ENCODE results near the gene AURKA. TPM values are rescaled to one million over a fixed set of nuclear protein-coding genes. Genes with fewer than 3 reads are reported as not detected.

Gene AURKA
- total and polyA plus RNA-seq, 8 donors = 0.45 to 27.7 (median 6.9) TPM

GRCh38 chr20:56418385-56418861 is 26.4 kb upstream of the AURKA start:
- no peak for DNase-seq
- TF ChIP-seq EP300 (IDR thresholded peaks at IDR 0.05) (no peak), POLR2AphosphoS5 (IDR thresholded peaks at IDR 0.05) (no peak), CTCF (IDR thresholded peaks at IDR 0.05) (no peak), POLR2A (IDR thresholded peaks at IDR 0.05) (no peak)
- H3K4me3 ChIP-seq = no peak overlapping the region
- H3K27me3 ChIP-seq = no peaks in the 10 kb centered on the region
- WGBS, 5 donors = 50 to 71% (median 66%) methylated on average over 11 of the region's 11 CpGs
- H3K36me3 ChIP-seq = peaks cover 0 to 9% (median 0%) of the 10 kb centered on the region in 4 donors
- H3K4me1 ChIP-seq = peaks cover 0 to 21% (median 0%) of the 10 kb centered on the region in 4 donors
- H3K27ac ChIP-seq = peak overlapping the region; percentile 11 to 79 (median 60)
- no peaks in the 10 kb centered on the region for H3K9me3 ChIP-seq
- intact Hi-C loops (cut with DNase I; ENCODE audit: low total_unique reads) = no loop called here

- Histone ChIP-seq H3K36me3 (peaks cover 0 to 9% (median 0%) of the 10 kb centered on the region in 4 donors), H3K4me1 (peaks cover 0 to 16% (median 0%) of the 10 kb centered on the region in 4 donors), H3K9me3 (no peaks in the 10 kb centered on the region), H3K27ac (peak overlapping the region; percentile 11 to 79 (median 60)), H3K4me3 (no peak overlapping the region), H3K27me3 (no peaks in the 10 kb centered on the region)
- 81 to 93% (median 89%) methylated on average over 4 of the region's 4 CpGs for WGBS, 5 donors
- TF ChIP-seq EP300 (IDR thresholded peaks at IDR 0.05) (no peak), CTCF (IDR thresholded peaks at IDR 0.05) (no peak), POLR2AphosphoS5 (IDR thresholded peaks at IDR 0.05) (no peak), POLR2A (IDR thresholded peaks at IDR 0.05) (no peak)
- no peak for DNase-seq
- intact Hi-C loops (cut with DNase I; ENCODE audit: low total_unique reads) = no loop called here
Observed at GRCh38 chr20:56417911-56418310, 25.9 kb upstream of the AURKA start.

- Histone ChIP-seq H3K27me3 (no peaks in the 10 kb centered on the region), H3K27ac (peak overlapping the region in 2 of 5 donors; percentile 60 to 71), H3K36me3 (peaks cover 0 to 13% (median 0%) of the 10 kb centered on the region in 4 donors), H3K9me3 (no peaks in the 10 kb centered on the region), H3K4me3 (no peak overlapping the region), H3K4me1 (peaks cover 0 to 15% (median 0%) of the 10 kb centered on the region in 4 donors)
- intact Hi-C loops (cut with DNase I; ENCODE audit: low total_unique reads) = no loop called here
- TF ChIP-seq CTCF (IDR thresholded peaks at IDR 0.05) (no peak), POLR2A (IDR thresholded peaks at IDR 0.05) (no peak), EP300 (IDR thresholded peaks at IDR 0.05) (no peak), POLR2AphosphoS5 (IDR thresholded peaks at IDR 0.05) (no peak)
- DNase-seq = no peak
- 83 to 96% (median 89%) methylated on average over 7 of the region's 7 CpGs for WGBS, 5 donors
Observed at GRCh38 chr20:56417402-56417801, 25.4 kb upstream of the AURKA start.

GRCh38 chr20:56414842-56415765 is 23.1 kb upstream of the AURKA start:
- no peak for DNase-seq
- H3K4me1 ChIP-seq = peaks cover 0 to 16% (median 3%) of the 10 kb centered on the region in 4 donors
- TF ChIP-seq POLR2A (IDR thresholded peaks at IDR 0.05) = no peak
- TF ChIP-seq CTCF (IDR thresholded peaks at IDR 0.05) = no peak
- TF ChIP-seq EP300 (IDR thresholded peaks at IDR 0.05) = no peak
- no peak for TF ChIP-seq POLR2AphosphoS5 (IDR thresholded peaks at IDR 0.05)
- intact Hi-C loops (cut with DNase I; ENCODE audit: low total_unique reads) = no loop called here
- no peaks in the 10 kb centered on the region for H3K27me3 ChIP-seq
- H3K9me3 ChIP-seq = no peaks in the 10 kb centered on the region
- no peak overlapping the region for H3K4me3 ChIP-seq
- 83 to 88% (median 84%) methylated on average over 12 of the region's 12 CpGs for WGBS, 5 donors
- H3K27ac ChIP-seq = no peak overlapping the region
- H3K36me3 ChIP-seq = peaks cover 0 to 15% (median 2%) of the 10 kb centered on the region in 4 donors
